Coronary artery (tissue), 2 donors: ENCODE measurements around the gene MEG3.
A peak's percentile ranks its signal among the peaks of the same experiment; 100 is the strongest.

ENCODE experiments used
- DNase-seq: peaks from one replicate; pipeline ENCODE4 v3.0.0-alpha.2; 2017; ENCODE audit warnings: low spot score
- H3K27ac ChIP-seq, 2 donors: fragments of 200-600 bp; sonication (generic); one replicate each; pipeline ENCODE4 v1.5.1; 2016 to 2019
- H3K4me3 ChIP-seq: fragments of 200-600 bp; sonication (generic); 2 replicates; pipeline ENCODE4 v1.5.1; 2016; ENCODE audit warnings: mild to moderate bottlenecking, moderate library complexity
- TF ChIP-seq, protein P1 (sequence below): fragments of 200-600 bp; sonication (generic); IDR thresholded peaks from one replicate; pipeline ENCODE4 v1.5.1; 2019; ENCODE audit warnings: antibody characterized with exemption

MEG3 gene

DNA sequence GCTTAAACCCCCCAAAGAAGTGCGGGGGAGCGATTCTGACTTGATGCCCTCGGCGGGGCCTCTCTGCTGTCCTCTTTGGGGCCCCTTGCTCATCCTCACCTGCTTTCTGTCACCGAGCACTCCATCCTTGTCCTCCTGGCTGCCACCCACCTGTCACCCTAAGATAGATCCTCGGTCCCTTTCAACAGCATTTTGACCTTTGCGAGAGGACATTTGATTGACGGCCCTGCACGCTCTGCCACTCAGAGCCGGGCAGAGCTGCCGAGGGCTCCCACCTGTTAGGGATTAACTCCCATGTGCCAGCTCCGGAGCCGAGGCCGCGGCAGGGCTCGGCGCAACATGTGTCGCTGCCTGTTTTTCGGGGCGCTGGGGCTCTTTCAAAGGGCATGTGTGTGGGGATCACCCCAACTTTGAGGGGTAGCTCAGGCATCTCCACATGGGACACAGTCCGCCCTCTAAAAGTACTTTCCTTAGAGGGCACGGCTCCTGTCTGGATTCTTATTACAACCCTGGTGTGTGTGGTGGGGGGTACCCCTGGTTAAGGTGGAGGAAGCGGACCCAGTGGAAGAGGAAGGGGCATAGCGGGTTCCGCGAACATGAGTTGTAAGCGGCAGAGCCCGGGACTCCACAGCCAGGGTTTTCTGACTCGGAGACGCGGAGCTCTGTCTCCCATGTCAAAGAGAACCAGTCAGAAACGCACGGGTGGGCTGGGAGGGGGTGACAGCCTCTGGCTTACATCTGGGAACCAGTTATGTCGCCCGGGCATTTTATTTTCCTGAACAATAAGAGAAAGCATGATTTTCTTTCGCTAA lies 811 bp upstream of the MEG3 start:
- H3K27ac ChIP-seq: no peak overlapping the region
- no peak for DNase-seq
- H3K4me3 ChIP-seq: peak overlapping the region; percentile 65
- TF ChIP-seq, protein P1, sequence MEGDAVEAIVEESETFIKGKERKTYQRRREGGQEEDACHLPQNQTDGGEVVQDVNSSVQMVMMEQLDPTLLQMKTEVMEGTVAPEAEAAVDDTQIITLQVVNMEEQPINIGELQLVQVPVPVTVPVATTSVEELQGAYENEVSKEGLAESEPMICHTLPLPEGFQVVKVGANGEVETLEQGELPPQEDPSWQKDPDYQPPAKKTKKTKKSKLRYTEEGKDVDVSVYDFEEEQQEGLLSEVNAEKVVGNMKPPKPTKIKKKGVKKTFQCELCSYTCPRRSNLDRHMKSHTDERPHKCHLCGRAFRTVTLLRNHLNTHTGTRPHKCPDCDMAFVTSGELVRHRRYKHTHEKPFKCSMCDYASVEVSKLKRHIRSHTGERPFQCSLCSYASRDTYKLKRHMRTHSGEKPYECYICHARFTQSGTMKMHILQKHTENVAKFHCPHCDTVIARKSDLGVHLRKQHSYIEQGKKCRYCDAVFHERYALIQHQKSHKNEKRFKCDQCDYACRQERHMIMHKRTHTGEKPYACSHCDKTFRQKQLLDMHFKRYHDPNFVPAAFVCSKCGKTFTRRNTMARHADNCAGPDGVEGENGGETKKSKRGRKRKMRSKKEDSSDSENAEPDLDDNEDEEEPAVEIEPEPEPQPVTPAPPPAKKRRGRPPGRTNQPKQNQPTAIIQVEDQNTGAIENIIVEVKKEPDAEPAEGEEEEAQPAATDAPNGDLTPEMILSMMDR: no peak

DNA sequence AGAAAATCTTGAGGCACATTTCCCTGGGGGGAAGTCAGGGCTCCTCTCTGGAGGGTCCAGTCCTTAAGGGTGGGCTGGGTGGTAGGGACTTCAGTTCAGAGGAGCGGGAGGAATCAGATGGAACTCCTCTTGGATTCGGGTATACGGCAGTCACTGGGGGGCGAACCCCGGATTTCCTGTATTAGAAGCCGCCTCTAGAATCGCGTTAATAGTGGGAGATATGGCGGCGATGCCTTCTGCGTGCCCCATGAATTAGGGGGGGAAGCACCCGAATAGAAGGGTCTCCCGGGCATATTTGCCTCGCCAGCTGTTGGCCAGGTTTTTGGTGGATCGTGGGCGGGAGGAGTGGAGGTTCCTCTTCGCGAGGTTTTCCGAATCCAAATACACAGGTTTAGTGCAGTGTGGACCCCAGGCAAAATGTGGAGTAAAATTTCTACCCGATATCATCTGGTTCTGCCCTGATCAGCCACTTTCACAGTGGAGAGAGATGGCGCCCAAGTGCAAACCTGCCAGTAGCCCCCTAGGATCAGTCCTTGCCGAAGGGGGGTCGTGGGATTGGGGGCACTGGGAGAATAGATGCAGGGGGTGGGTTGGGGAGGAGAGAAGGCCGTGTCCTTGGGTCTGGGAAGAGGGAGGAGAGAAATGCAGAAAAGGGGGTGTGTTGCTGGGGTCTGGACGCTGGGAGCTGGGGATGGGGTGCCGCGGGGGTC lies 628 bp downstream of the MEG3 start:
- peak overlapping the region; percentile 65 for H3K4me3 ChIP-seq
- TF ChIP-seq, protein P1: no peak
- DNase-seq: no peak
- peak overlapping the region in 1 of 2 donors; percentile 58 for H3K27ac ChIP-seq

DNA sequence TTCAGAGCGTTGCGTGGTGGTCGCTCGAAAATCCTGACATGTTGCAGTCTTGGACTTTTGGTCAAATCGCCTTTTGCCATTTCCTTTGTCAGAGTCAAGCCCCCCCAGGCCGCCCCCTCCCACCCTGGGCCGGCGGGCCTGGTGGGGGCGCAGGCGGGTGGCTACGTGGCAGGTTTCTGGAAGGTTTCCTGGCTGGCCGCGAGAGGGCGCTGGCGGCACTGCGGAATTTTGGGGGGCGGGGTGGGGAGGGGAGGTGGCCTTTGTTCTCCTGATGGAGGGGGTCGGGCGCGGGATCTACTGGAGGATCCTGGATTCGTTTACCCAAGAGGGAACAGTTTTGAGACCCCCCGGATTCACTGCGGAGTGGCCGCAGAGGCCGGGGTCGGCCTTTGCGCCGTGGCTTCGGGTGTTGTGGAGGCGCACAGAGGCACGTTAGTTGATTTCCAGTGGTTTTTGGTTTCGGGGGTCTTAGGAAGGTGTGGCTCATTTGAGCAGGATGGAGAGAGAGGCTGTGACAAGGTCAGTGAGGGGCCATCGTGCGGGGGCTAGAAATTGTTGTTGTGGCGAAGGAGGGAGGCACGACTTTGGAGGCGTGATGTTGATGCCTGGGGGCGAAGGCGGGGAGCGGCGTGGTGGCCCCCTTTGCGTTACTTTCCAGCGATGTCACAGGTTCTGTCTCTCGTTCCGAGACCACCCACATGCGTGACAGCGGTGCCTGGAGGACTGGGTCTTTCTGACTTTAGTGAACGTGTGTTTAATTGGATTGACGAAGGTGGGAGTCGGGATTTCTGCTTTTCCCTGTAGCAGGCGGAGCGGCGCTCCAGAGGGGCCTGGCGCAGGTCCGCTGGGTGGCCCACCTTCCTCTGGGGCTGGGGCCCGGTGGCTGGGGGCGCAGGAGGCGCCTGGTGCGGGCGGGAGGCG lies 1.4 kb downstream of the MEG3 start:
- TF ChIP-seq, protein P1: no peak
- DNase-seq: no peak
- Histone ChIP-seq H3K27ac (peak overlapping the region in 1 of 2 donors; percentile 58), H3K4me3 (peak overlapping the region; percentile 65)

DNA sequence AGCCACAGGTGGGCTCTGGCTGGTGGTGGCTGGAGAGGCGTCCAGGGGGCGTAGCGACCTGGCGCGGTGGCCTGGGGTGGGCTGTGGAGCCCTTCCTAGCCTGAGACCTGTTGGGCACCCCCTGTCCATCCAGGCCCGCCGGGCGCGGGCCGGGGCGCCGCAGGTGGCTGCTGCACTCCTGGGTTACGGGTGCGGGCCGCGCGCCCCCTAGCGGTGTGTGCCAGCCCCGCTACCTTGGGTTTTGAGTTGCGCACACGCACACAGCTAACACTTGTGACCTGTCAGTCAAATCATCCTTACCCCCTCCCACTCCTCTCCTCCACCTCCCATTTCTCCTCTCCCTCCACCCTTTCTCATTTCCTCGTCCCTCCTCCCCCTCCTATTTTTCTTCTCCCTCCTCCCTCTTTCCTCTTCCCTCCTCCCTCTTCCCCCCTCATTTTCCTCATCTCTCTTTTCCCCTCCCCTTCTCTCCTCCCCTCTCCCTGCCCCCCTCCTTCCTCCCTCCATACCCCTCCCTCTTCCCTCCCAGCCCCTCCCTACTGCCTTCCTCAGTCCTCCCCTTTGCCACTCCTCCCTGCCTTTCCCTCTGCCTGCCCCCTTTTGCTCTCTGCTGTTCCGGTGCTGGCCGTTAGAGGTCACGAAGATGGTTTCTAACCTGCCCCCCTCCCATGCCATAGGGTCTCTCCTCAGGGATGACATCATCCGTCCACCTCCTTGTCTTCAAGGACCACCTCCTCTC lies 2.3 kb downstream of the MEG3 start:
- H3K27ac ChIP-seq: no peak overlapping the region
- TF ChIP-seq, protein P1: no peak
- DNase-seq: no peak
- peak overlapping the region; percentile 65 for H3K4me3 ChIP-seq

DNA sequence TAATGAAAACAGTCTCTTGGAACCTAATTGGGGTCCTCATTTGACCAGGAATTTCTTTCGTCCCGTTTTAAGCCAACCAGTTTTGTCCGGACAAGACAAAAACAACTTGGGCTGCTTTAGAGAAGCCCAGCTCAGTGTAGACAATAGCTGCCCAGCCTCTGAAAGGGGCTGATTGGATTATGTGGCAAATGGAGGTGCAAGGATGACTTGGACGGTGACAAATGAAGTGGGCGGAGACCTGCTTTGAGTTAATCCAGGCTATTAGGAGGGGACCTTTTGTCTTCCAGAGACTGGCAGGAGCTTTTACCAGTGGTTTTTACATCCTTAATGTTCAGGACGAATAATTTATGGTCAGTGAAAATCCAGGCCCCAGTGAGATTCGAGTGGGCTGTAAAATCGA lies 4.8 kb downstream of the MEG3 start:
- Histone ChIP-seq H3K4me3 (no peak overlapping the region), H3K27ac (no peak overlapping the region)
- TF ChIP-seq, protein P1: no peak
- no peak for DNase-seq

DNA sequence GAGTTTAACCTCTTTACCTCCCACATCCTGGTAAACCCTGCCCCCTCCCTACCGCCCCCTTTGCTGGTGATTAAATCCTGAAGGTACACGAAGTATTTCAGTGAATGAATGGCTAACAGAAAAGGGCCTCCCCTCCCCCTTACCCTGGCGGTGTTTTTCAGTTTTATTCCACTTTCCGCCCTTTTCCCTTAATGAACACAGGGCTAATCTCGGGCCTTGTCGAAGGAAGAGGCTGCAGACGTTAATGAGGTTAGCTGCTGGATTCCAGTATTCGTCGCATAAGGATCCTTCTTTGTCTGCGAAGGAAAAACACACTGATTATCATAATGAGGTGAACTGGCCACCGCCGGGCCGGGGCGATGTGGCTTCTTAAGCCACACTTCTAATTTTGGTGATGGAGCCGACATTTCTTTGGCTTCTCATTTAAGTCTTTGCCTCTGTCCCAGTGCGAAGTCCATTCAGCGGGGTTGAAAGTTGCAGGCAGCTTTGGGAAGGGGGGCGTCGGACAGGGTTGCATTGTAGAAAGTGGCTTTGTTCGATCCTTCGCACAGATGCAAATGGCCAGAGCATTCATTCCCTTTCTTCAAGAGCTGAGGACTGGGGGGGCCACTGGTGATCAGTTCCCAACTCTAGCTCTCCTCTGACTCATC lies 6.5 kb downstream of the MEG3 start:
- Histone ChIP-seq H3K4me3 (no peak overlapping the region), H3K27ac (no peak overlapping the region)
- DNase-seq: no peak
- TF ChIP-seq, protein P1: no peak
